Erythroblast (primary cell): ENCODE data around the gene SMAD2.

Experiments
- DNase-seq, 2 experiments: peaks; one replicate each; lab custom pipeline; 2025; lab: John Stamatoyannopoulos, UW
- GATA1 ChIP-seq: IDR thresholded peaks from 2 replicates; pipeline ENCODE4 v1.6.1; 2011; ENCODE audit warnings: low read depth, mild to moderate bottlenecking, control low read depth, low read length, moderate library complexity
- POLR2A ChIP-seq: IDR thresholded peaks from 2 replicates; pipeline ENCODE4 v1.6.1; 2011; ENCODE audit warnings: mild to moderate bottlenecking, low read length

SMAD2 gene

DNA sequence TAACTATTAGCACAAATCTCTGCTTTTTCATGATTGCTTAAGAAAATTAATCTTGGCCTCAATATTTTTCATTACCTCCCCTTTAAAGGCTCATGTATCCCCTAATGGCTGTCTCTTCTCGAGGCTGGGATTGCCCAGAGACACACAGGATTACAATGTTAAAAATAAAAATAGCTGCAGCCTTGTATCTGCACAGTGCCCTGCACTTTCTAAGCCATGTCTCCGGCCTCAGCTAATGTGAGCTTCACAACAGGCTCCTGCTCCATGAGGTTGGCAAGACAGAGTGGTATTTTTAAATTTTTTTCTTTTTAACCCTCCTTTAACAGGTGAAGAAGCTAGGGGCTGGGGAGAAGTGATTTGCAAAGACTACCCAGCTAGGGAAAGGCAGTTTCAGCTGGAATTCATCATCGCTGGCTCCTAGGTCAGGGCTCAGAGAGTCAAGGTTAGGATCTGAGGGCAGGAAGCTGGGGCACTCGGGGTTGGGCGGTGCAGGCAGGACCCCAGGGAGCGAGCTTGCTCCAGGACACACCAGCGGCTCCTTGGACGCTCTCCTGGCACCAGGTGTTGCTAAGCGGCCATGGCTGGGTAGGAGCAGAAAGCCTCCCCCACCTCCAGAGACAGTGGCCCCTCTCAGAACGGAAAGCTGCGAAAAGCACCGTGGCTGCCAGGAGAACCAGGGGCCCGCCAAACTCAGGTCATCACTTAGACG is 135.6 kb downstream of the SMAD2 start:
- TF ChIP-seq GATA1 = no peak
- TF ChIP-seq POLR2A = no peak
- DNase-seq = no peak

DNA sequence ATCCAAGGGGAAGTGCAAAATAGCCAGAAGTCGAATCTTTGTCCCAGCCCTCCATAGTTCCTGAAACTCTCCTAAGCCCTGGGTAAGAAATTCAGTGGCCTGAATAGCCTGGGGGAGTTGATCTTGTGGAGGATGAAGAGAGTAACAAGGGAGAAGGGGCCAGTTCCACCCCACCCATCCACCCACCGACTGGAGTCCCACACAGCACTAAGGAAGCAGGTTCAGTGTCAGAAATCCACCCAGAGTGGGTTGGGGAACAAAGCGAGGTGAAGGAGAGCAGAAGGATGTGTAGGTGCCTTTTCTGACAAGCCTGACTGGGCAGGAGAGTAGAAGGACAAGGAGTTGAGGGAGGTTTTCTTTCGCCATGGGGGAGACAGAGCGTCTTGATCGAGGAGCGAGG is 136.8 kb downstream of the SMAD2 start:
- TF ChIP-seq POLR2A (no peak), GATA1 (no peak)
- DNase-seq = no peak

DNA sequence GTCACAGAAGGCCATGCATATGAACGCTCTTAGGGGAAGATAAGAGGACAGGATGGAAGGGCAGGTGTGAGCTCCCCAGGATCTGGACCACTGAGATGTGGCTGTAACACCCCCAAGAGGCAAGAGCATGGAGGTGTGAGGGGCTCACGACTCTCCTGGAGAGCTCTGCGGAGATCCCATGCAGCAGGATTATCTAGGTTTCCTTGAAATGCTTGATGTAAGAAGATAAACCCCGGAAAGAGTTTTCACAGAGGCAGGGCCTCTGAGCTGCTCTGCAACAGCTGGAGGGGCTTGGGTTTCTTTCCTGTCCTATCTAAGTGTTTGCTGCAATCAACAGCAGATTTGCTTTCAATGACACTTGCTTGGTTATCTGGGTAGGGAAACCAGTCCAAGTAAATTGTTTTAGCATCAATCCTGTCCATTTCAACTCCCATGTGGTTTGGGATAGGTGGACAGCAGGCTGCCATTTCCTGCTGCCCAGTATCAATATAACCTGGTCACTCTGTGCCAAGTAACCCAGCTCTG is 138.9 kb downstream of the SMAD2 start:
- TF ChIP-seq POLR2A = no peak
- TF ChIP-seq GATA1 = no peak
- no peak for DNase-seq

DNA sequence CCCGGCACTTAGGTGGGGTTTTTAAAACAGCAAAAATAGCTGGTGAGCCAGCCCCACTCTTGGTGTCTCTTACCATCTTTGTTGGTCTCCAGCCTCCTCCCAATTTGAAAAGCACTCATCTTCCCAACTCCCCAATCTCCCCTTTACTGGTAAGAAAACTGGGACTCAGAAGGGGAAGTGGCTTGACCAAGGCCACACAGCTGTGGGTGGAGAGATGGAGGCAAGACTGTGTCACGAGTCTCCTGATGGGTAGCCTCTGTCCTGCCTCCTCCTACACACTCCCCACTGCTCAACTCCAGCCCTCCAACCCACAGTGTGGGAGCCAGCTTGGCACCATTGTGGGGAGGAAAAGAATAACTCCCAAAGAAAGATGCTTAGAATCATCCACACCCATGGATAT is 140.4 kb downstream of the SMAD2 start:
- DNase-seq = no peak

DNA sequence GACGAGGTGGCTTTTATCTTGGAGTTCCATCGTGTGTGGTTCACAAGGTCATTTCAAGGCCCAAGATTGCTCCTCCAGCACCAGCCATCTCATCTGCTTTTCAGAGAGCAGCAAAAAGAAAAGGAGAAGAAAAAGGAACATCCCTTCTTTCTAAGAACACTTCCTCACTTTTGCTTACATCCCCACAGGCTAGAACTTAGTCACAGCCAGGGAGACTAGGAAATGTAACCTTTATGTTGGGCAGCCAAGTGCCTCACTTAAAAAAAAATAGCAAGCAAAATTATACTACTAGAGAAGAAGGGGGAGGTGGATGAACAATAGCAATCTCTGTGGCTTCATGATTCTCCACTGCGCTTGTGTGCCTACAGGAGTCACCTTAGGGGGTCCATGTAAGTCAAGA is 141.8 kb downstream of the SMAD2 start:
- no peak for DNase-seq

More for the DNA sequence above, 140.4 kb downstream of the SMAD2 start:
- TF ChIP-seq GATA1 = no peak

DNA sequence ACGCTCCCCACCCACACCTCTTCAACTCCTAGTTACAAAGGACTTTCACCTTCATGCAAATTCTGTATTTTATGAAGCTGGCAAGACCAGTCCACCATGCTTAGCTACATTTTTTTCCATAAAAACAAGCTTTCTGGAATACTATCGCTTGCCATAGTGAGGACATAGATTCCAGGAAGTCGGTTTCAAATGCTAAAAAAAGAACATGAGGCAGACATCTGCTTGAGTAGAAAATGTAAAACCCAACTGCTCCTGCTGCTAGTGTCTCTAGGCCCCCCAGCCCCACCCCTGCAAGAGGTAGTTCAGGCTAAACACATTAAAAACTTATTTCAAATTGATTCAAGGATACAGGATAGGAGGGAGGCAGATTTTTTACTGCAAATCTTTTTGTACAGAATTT is 148.9 kb downstream of the SMAD2 start:
- DNase-seq = no peak
- TF ChIP-seq GATA1 = no peak
- no peak for TF ChIP-seq POLR2A

More for the DNA sequence above, 141.8 kb downstream of the SMAD2 start:
- TF ChIP-seq POLR2A = no peak
- TF ChIP-seq GATA1 = no peak

DNA sequence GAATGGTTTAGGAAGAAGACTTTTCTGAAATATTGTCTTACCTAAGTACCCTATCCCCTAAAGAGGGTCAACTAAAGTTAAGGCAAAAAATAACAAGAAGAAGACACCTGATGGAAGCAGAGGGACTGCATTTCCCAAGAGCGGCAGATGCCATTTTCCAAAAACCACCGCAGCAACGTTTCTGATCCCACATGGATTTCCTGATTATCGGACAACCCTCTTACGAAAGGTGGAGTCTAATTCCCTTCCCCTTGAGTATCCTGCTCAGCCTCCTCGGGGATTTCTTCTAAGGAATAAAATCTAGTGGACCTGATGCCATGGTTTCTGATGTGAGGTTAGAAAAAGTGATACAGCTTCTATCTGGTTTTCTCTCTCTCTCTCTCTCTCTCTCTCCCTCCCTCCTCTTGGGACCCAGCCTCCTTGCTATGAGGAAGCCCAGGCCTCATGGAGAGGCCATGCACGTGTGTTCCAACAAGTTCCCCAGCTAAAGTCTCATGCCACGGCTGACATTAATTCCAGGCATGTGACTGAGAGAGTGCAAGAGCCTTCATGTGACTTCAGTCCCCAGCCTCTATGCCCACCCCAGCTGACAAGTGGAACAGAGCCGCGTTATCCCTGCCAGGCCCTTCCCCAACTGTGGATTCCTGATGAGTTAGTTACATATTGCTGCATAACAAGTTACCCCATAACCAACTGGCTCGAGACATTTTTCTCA is 150.3 kb downstream of the SMAD2 start:
- no peak for TF ChIP-seq POLR2A
- TF ChIP-seq GATA1 = no peak
- DNase-seq = no peak

DNA sequence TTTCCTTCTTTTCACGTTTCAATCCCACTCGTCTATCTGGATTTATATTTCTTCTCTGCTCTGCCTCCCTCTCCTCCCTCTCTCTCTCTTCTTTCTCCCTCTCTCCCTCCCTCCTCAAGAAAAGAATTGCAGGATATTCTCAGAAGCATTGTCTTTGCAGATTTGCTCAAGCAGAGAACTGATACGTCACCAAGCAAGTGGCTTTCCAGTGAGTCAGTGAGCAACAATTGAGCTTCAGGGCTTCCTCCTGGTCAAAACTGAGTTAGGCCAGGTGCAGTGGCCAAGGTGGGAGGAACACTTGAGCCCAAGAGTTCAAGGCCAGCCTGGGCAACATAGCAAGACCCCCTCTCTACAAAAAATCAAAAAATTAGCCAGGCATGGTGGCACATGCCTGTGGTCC is 151.1 kb downstream of the SMAD2 start:
- DNase-seq = no peak
- TF ChIP-seq POLR2A = no peak
- no peak for TF ChIP-seq GATA1

DNA sequence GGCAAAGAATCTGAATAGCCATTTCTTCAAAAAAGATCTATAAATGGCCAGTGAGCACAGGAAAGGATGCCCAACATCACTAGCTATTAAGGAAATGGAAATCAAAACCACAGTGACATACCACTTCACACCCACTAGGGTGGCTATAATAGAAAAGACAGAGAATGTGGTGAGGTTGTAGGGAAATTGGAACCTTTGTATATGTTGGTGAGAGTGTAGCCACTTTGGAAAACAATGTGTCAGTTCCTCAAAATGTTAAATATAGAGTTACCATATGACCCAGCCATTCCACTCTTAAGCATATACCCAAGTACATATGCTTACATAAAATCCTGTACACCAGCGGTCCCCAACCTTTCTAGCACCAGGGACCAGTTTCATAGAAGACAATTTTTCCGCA is 152.8 kb downstream of the SMAD2 start:
- no peak for DNase-seq
- TF ChIP-seq POLR2A (no peak), GATA1 (no peak)

DNA sequence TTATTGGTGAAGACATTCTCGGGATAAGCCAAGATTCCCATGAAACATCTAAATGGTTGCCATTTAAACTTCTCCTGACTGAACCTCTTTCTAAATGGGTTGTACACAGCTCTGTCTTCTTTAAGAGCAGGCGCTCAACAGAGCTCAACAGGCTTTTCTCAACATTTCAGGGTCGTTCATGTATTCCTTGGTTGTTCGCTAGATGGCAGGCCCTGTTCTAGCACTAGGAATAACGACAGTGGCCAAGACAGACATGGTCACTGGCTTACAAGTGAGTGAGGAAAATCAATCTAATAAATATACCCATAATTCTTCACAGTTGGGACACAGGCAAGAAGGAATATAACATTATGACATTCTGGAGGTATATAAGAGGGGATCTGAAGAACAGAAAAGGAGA is 154.5 kb downstream of the SMAD2 start:
- no peak for DNase-seq
- TF ChIP-seq GATA1 (no peak), POLR2A (no peak)

DNA sequence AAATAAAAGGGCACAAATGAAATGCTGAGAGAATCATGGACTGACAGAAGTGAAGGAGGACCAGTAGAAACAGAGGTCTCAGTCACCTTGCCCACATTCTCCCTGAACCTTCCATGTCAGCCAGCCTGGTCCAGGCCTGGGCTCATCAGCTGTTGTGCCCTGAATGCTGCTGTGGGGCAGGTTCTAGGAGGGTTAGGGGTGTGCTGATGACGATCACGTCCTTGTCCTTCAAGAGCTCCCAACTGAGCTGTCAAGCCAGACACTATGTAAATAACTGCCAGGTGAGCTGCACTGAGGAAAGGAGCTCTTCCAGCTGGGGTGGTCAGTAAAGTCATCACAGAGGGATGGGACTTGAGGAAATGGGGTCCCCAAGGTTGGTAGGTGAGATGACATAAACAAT is 156.5 kb downstream of the SMAD2 start:
- TF ChIP-seq POLR2A (no peak), GATA1 (no peak)
- no peak for DNase-seq

DNA sequence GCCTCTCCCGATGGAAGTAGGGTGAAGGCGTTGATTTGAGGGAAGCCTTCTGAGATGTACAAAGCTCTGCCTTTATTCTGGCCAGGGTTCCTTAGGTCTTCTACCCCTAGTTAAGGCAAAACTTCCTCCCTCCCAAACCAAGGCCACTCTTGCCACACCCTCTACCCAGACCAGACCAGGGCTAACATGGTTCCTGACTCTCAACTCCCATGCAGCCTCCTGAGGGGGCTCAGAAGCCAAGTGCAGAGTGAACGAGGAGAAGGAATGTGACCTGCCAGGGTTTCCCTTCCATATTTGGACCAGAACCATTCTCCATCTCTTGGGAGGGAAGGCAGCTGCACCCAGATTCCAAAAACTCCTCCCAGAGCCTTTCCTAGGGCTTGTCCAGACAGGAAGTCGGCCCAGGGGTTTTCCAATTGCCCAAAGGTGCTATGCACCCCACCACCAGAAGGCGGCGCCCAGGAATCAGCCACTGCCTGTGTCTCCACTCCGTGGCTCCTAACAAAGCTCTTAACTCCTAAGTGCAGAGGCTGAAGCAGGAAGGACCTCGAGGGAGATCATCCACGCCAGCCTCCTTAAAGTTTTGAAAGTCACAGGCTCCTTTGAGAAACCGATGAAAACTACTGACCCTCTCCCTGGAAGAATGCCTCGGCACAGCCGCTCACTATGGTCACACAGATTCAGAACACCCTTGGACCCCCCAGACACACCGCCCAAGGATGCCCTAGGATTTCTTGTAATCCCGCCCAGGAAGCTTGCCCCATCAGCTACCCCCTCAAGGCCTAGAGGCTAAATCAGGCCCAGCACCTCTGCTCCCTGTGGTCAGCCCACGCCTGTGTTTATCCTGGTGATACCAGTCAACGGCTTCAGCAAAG is 157.8 kb downstream of the SMAD2 start:
- DNase-seq = peak; percentile 52 to 69
- TF ChIP-seq POLR2A = no peak
- TF ChIP-seq GATA1 = no peak

DNA sequence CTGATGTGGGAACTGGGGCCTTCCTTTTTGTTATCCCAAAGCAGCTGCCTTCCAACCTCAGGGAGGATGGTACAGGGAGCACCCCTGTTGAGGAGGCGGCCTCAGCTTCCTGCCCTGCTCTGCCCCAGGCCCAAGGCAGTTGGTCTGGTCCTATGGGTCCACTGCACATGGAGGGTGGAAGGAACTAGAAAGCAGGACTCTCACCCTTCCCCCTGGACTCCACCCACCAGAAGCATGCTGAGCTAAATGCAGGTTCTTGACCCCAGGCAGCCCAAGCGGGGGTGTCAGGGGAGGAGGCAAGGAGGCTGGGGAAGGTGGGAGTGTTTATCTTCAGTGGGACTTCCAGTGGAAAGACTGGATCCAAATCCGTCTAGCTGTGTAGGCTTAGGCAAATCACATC is 158.5 kb downstream of the SMAD2 start:
- DNase-seq = no peak
- TF ChIP-seq POLR2A (no peak), GATA1 (no peak)
